ACC112 (cell line): Measurements from ENCODE around the gene NUDT14.

Source experiments
- H2AFZ ChIP-seq: fragments of 200-600 bp; sonication (generic); one replicate; pipeline ENCODE4 v1.6.0; 2017; ENCODE audit warnings: antibody characterized with exemption, low read length; ENCODE audit not compliant: unreplicated experiment
- H3K27ac ChIP-seq: fragments of 200-600 bp; sonication (generic); 2 replicates; pipeline ENCODE4 v1.5.1; 2014; ENCODE audit warnings: low read depth, mild to moderate bottlenecking, antibody characterized with exemption, low read length, moderate library complexity
- H3K27me3 ChIP-seq: fragments of 200-600 bp; sonication (generic); 2 replicates; pipeline ENCODE4 v1.6.1; 2014; ENCODE audit warnings: mild to moderate bottlenecking, antibody characterized with exemption, low read length, moderate library complexity, mixed read lengths; ENCODE audit not compliant: insufficient read depth
- H3K36me3 ChIP-seq: fragments of 200-600 bp; sonication (generic); 2 replicates; pipeline ENCODE4 v1.6.1; 2016; ENCODE audit warnings: mild to moderate bottlenecking, antibody characterized with exemption, low read length, moderate library complexity, mixed read lengths; ENCODE audit not compliant: insufficient read depth
- H3K4me1 ChIP-seq: fragments of 200-600 bp; sonication (generic); one replicate; pipeline ENCODE4 v1.6.1; 2016; ENCODE audit warnings: low read length, mixed read lengths; ENCODE audit not compliant: insufficient read depth, unreplicated experiment, control insufficient read depth
- H3K4me3 ChIP-seq: fragments of 200-600 bp; sonication (generic); 2 replicates; pipeline ENCODE4 v1.5.1; 2014; ENCODE audit warnings: mild to moderate bottlenecking, low read depth, low read length
- H3K79me2 ChIP-seq: fragments of 200-600 bp; sonication (generic); one replicate; pipeline ENCODE4 v1.6.0; 2016; ENCODE audit warnings: low read length; ENCODE audit not compliant: control insufficient read depth, unreplicated experiment, insufficient read depth

NUDT14 gene

GRCh38 chr14:105180592-105181548 is at the start of gene NUDT14:
TSS of gene NUDT14 (minus strand) at chr14:105181312. CDS start at chr14:105181209, 103 bp downstream.
- Histone ChIP-seq H3K4me1 (no peaks in the 10 kb centered on the region), H3K4me3 (peak within 1 kb of the TSS; percentile 84), H2AFZ (peak within 1 kb of the TSS; percentile 22), H3K79me2 (no peaks in the 10 kb centered on the region), H3K27me3 (no peaks in the 10 kb centered on the region), H3K36me3 (no peaks in the 10 kb centered on the region), H3K27ac (no peak within 1 kb of the TSS)

DNA sequence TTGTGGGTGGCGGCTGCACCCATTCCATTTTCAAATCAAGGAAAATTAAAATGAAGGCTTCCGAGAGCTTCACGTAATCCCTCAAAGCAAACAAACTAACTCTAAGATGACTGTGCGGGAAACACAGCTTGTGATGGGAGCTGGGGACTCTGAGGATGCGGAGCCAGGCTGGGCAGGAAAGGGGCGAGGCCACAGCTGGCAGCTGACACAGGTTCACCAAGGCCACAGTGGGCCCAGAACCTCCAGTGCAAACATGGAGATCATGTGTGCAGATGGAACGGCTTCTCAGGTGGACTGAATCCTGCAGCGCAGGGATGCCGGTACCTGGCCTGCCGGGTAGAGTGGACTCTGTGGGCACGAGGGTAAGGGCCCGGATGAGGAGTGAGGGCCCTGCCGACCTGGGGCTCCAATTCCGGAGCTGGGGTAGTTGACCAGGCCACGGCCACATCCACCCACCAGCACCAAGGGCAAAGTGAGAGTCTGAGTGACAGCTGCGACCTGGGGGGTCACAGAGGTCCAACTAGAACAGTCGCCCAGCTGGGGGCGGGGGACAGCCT is 48.1 kb upstream of the NUDT14 start:
- no peaks in the 10 kb centered on the region for H3K4me1 ChIP-seq
- H3K4me3 ChIP-seq: no peak overlapping the region
- no peaks in the 10 kb centered on the region for H3K79me2 ChIP-seq
- H3K27me3 ChIP-seq: no peaks in the 10 kb centered on the region
- H2AFZ ChIP-seq: no peak overlapping the region
- H3K36me3 ChIP-seq: no peaks in the 10 kb centered on the region
- H3K27ac ChIP-seq: no peak overlapping the region

DNA sequence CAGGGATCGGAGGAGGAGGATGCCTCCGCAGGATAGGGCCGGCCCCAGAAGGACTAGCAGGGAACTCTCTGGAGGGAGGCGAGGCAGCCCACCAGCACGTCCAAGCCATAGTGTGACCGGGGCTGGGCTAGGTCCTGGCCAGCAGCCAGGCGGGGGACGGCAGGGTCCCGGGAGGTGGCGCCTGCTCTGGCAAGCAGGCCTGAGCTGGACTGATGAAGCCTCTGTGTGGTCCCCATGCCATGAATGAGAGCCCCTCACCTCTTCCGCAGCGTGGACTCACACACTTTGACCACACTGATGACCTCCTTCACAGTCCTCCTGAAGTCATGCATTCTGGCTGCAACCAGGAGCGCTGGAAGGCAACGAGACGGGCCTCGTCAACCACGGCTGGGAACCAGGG is 47.5 kb upstream of the NUDT14 start:
- H3K27ac ChIP-seq: no peak overlapping the region
- no peak overlapping the region for H3K4me3 ChIP-seq
- no peaks in the 10 kb centered on the region for H3K4me1 ChIP-seq
- no peak overlapping the region for H2AFZ ChIP-seq
- H3K79me2 ChIP-seq: no peaks in the 10 kb centered on the region
- no peaks in the 10 kb centered on the region for H3K27me3 ChIP-seq
- peaks cover 3% of the 10 kb centered on the region; the same call in 1 of the 2 replicates for H3K36me3 ChIP-seq

DNA sequence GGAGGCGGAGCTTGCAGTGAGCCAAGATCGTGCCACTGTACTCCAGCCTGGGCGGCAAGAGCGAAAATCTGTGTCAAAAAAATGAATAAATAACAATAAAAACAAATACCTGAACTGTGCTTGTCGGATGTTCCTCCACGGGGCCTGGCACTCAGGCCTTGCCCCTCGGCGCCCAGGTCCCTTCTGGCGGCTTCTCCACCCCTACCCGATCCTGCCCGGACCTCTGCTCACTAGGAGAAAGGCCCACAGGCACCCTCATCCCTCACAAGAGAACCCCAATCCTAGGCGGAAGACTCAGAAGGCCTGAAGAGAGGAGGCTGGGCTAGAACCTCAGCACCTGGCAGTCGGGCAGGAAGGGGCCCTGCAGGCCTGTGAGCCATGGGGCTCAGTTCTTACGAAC is 46.2 kb upstream of the NUDT14 start:
- Histone ChIP-seq H3K4me3 (no peak overlapping the region), H3K36me3 (peaks cover 3% of the 10 kb centered on the region; the same call in 1 of the 2 replicates), H3K4me1 (no peaks in the 10 kb centered on the region), H2AFZ (no peak overlapping the region), H3K27ac (no peak overlapping the region), H3K27me3 (no peaks in the 10 kb centered on the region), H3K79me2 (no peaks in the 10 kb centered on the region)

GRCh38 chr14:105226198-105226597 is 45.1 kb upstream of the NUDT14 start:
- H3K79me2 ChIP-seq: no peaks in the 10 kb centered on the region

GRCh38 chr14:105224845-105225570 is 43.9 kb upstream of the NUDT14 start:
- peaks cover 3% of the 10 kb centered on the region; the same call in 1 of the 2 replicates for H3K36me3 ChIP-seq

More at GRCh38 chr14:105226198-105226597, 45.1 kb upstream of the NUDT14 start:
- peaks cover 3% of the 10 kb centered on the region; the same call in 1 of the 2 replicates for H3K36me3 ChIP-seq
- H3K27me3 ChIP-seq: no peaks in the 10 kb centered on the region
- no peaks in the 10 kb centered on the region for H3K4me1 ChIP-seq
- H3K4me3 ChIP-seq: no peak overlapping the region
- H3K27ac ChIP-seq: no peak overlapping the region
- no peak overlapping the region for H2AFZ ChIP-seq

DNA sequence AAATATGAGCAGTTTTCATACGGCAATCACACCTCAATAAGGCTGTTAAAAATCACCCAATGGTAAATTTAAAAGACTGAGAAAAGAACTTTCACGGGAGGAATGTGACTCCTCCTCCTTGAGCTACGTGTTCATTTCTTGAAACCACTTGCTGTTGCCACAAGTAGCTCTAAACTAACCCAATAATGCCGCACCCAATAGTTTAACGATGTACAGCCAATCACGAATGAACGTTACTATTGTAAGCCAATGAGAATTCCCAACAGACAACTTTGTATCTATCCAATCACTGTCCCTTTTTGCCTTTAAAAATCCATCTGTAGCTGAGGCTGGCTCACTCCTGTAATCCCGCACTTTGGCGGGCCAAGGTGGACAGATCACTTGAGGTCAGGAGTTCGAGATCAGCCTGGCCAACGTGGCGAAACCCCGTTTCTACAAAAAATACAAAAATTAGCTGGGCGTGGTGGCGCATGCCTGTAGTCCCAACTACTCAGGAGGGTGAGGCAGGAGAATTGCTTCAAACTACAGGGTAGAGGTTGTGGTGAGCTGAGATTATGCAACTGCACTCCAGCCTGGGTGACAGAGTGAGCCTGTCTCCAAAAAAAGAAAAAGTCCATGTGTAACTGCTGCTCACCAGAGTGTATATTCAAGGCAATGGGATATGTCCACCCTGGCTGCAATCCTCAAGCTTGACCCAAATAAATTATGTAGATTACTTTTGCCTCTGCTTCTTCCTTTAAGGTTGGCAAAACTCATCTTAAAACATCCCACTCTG is 42.8 kb upstream of the NUDT14 start:
- no peak overlapping the region for H2AFZ ChIP-seq
- no peaks in the 10 kb centered on the region for H3K27me3 ChIP-seq
- H3K4me1 ChIP-seq: no peaks in the 10 kb centered on the region
- H3K79me2 ChIP-seq: no peaks in the 10 kb centered on the region
- H3K4me3 ChIP-seq: no peak overlapping the region
- no peak overlapping the region for H3K27ac ChIP-seq
- peaks cover 3% of the 10 kb centered on the region; the same call in 1 of the 2 replicates for H3K36me3 ChIP-seq

More at GRCh38 chr14:105224845-105225570, 43.9 kb upstream of the NUDT14 start:
- no peaks in the 10 kb centered on the region for H3K79me2 ChIP-seq
- no peaks in the 10 kb centered on the region for H3K4me1 ChIP-seq
- no peak overlapping the region for H3K27ac ChIP-seq
- no peak overlapping the region for H2AFZ ChIP-seq
- H3K4me3 ChIP-seq: no peak overlapping the region
- H3K27me3 ChIP-seq: no peaks in the 10 kb centered on the region

DNA sequence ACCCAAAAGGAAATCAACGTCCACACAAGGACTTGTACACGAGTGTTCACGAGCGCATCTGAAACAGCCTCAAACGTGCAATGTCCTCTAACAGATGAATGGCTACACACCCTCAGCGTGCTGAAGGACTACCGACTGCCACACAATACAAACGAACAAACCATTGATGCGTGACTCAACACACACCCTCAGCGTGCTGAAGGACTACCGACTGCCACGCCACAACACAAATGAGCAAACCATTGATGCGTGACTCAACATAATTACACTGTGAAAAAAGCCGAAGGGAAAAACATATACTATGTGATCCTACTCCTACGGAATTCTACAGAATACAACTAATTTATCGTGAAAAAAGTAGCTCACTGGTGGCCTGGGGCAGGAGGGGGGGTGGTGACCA is 42.1 kb upstream of the NUDT14 start:
- H3K36me3 ChIP-seq: peaks cover 3% of the 10 kb centered on the region; the same call in 1 of the 2 replicates
- no peaks in the 10 kb centered on the region for H3K79me2 ChIP-seq
- H2AFZ ChIP-seq: no peak overlapping the region
- H3K4me3 ChIP-seq: no peak overlapping the region
- H3K27me3 ChIP-seq: no peaks in the 10 kb centered on the region
- H3K4me1 ChIP-seq: no peaks in the 10 kb centered on the region
- H3K27ac ChIP-seq: no peak overlapping the region

- no peak overlapping the region for H2AFZ ChIP-seq
- peaks cover 3% of the 10 kb centered on the region; the same call in 1 of the 2 replicates for H3K36me3 ChIP-seq
- H3K27ac ChIP-seq: no peak overlapping the region
- no peaks in the 10 kb centered on the region for H3K27me3 ChIP-seq
- H3K4me3 ChIP-seq: no peak overlapping the region
- H3K79me2 ChIP-seq: no peaks in the 10 kb centered on the region
- H3K4me1 ChIP-seq: no peaks in the 10 kb centered on the region
Measured at GRCh38 chr14:105221598-105222178, 40.6 kb upstream of the NUDT14 start.
